T-helper 9 cell (primary cell): ENCODE measurements around the gene FOXF1.

Experiments
- DNase-seq: peaks from one replicate; pipeline ENCODE4 v3.0.0-alpha.2; 2020

FOXF1 gene

DNA sequence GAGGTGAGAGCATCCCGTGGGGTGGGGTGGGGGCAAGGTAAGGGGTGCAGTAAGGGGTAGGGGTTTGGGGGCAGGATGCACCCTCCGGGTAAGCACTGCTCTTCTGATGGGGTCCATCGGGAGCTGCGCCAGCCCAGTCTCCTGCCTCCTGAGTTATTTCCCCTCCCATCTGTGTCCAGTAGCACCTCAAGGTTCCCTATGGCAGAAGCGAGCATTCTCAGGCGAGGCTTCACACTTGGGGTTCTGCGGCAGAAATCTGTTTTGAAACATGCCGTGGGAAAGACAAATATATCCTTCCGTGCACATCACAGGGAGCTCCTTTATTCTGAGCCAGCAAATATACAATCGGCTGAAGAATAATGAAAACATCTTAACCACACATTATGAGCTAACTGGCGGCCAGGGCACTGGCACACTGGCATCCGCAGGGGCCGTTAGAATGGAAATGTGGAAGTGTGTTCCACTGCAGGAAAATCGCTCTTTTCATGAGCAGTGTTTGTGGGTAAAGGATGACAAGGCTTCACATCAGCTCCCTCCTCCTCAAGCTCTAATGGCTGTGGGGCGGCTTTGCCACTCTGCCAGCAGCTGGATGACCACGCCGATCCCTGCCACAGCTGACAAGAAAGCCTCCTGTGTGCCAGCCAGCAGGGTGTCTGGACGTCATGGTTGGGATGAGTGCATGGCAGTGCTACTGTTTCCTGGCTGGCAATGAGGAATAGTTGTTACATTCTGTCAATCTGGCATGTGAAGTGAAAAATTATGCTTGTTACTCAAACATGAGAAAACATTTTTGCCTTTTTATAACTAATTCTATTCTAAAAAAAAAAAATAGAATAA, 24.7 kb downstream of the FOXF1 start:
- DNase-seq, result no peak

DNA sequence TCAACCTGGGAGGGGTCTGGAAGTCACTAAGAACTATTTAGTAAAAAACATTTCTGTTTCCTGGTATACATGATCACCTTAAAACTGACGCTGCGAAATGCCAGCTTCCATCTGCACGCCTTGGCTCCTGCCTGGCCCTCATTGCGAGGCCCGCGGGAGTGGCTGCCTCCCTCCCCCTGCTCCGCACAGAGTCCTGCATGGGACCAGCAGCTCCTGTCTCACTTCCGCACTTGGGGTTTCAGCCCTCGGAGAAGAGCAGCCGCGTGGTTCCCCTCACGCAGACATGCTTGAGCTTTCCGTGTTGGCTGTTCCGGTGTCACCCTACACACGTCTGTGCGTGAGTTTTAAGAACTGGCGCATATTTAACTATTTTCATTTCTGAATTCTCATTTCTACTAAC, 26.3 kb downstream of the FOXF1 start:
- no peak for DNase-seq

DNA sequence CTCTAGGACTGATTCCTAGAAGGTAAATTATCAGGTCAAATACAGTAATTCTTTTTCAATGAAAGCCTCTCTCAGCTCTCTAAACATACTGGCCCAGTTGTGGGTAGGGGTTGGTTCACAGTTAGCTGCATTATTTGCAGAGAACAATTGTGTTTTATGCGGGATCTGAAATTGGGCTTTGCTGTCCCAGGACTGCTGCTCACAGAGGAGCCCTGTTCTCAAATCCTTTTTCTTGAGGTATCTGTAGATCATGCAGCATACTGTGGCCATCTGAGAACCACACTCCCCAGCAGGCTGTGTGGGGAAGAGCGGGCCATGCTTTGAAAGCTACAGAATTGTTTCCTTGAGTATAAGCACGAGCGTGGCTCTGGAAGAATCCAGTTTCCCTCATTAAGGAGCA, 27.2 kb downstream of the FOXF1 start:
- no peak for DNase-seq

DNA sequence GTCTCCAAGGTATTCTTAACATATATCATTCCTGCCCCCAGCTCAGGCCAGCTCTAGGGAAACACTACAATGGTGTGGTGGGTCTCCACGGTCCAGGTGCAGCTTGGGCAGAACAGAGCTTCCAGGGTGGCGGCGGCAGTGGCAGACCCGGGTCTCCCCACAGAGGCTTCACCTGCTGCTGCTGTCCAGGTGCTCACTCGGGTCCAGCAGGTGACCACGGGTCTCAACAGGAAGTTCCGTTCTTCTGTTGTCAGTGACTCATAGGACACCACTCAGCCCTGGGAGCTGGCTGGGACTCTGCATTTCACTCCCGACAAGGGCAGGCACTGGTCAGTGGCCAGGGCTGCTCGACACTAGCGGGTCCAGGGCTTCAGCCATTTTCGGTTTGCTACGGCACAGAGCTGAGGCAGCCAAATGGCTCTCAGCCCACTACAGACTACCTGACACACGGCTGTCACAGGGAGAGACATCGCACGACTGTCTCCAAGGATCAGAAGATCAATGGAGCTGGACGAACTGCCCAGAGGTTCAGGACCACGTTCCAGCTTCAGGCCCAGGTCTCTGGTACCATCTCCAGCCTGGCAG, 28.0 kb downstream of the FOXF1 start:
- no peak for DNase-seq

DNA sequence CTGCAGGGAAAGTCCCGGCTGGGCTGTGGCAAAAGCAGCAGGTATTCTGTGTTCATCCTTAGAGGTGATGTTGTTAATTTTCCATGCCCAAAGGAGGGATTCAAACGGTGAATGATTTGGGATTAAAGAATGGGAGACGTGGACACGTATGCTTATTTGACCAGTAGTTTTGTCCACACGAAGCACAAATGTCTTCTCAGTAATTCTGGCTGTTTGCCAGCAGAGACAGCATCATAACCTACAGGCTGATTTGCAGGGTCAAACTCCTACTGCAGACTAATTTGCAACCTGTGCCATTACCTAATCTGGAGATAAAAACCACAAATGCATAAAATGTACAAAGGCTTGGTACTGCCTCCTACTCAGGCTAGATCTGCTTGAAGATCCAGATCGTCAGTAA, 30.6 kb downstream of the FOXF1 start:
- no peak for DNase-seq

DNA sequence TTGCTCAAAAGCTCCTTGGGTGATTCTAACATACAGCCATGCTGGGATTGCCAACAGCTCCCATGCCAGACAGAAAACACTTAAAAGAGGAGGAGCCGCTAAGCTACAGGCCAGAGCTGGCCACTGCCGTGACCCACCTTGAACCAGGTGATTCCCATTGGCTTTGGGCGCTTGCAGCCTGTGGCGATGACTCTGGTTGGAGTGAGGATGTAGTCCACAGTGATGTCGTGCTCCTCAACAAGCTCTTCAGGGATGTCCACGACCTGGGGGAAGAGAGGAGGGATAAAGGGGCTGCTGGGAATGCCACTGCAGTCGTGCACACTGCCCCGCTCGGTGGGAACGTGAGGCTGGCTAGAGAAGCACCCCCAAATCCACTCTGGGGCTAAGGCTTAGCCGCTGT, 31.2 kb downstream of the FOXF1 start:
- no peak for DNase-seq

DNA sequence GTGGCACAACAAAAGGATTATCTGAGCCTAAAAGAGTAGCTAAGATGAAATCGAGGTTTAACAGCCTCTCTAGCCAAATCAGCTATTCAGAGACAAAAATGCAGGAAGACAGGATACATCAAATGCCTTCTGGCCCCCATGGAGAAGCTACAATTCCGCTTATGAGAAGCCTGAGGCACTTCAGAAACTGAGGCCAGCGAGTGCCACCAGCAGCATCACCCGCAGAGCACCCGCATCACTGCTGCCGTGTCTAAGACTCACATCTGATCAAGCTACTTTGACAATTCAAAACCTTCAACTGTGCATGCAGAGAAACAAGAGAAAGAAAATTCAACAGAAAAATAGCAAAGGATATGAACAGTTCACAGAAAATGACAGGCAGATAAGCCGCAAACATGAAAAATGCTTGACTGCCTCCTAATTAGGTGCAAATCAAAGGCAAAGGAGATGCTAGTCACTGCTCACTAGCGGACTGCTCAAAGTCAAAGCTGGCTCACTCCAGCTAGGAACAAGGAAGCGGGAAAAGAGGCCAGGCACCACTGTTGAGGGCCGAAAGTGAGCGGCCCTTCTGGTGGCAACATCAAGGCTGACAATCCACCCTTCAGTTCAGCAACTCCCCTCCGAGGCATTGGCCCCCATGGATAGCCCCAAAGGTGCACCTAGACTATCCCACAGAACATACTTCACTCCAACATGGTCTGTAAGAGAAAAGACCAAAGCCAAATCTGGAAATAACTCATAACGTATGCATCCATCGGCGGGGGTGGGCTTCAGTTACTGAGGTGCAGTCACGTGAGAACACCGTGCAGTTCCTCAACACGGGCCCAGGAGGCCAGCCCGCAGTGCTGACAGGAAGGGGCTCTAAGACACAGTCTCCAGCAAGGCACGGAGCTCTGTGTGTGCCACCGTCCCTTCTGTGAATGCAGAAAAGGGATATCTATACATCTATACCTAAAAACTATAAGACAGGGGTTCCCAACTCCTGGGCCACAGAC, 32.7 kb downstream of the FOXF1 start:
- DNase-seq, result no peak

DNA sequence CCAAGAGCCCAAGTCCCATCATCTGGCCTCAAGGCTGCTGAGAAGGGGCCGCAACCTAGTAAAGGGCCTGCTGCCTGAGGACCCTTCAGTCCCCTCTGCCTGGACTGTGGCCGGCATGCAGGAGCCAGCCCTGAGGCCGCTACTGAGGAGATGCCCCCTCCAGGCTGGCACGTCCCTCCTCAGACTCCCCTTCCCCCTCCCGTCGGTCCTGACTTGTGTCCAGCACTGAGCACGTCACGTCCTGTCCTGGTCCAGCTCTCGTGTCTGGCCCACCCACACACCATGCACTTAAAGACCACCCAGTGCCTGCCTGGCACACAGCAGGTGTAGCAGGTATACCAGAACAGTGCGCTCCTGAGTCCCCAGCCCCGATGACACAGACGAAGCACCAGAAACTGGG, 35.2 kb downstream of the FOXF1 start:
- DNase-seq, result no peak

DNA sequence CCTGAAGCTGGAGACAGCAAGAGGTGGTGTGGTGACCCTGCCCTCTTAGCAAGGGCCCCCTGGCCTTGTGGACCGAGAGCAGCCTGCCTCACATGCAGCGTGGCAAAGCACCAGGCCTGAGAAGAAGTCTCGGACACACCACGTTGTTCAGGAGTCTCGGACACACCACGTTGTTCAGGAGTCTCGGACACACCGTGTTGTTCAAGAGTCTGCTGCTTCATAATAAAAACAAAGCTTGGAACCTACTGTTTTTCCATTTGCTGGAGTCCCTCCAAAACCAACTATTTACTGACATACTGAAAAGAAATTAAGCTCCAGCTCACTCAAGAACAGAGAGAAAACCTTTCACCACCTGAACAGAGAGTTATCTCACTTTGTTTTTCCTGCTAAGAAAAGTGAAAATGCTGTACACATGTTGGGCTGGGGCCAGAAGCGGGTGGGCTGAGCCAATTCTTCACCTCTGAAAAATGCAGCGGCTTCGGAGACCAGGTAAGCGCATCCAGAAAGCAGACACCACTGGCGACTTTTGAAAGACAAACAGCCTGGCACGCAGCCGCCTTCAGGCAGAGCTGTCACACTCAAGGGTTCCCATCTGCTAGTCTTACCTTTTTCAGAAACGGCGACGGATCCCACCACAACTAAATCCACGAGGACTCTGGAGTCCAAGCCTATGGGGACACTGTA, 35.8 kb downstream of the FOXF1 start:
- no peak for DNase-seq

DNA sequence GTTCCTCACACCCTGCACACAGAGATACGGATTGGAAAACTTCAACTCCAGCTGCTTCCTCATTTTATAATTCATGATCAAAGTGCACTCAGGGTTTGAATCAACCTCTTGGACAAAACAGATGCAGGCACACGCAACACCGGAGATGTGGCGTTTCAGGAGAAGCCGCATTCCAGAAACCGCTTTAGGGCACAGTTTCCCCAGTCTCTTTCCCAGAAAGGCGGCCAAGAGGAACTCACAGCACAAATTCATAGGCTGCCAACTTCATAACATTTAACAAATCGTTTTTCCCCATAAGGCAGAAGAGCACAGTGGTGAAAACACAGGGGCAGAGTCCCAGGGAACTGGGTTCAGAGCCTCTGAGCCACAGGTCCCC, 36.3 kb downstream of the FOXF1 start:
- no peak for DNase-seq

DNA sequence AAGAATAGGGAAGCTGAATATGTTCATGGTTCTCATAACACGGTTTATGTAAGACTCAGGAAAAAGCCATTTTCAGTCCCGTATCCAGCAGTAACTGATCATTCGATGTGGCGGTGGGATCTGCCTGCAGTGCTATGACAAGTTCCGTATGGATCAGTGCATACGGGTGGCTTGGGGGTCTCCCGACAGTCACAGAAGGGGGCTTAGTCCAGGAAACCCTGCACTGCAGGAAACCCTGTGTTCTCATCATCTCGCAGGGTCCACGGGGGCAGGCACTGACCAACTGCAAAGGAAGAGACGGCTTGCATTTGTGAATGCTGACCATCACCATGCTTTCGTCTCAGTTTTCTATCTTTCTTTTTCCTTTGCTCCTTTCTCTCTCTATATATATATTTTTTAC, 37.0 kb downstream of the FOXF1 start:
- DNase-seq, result no peak

DNA sequence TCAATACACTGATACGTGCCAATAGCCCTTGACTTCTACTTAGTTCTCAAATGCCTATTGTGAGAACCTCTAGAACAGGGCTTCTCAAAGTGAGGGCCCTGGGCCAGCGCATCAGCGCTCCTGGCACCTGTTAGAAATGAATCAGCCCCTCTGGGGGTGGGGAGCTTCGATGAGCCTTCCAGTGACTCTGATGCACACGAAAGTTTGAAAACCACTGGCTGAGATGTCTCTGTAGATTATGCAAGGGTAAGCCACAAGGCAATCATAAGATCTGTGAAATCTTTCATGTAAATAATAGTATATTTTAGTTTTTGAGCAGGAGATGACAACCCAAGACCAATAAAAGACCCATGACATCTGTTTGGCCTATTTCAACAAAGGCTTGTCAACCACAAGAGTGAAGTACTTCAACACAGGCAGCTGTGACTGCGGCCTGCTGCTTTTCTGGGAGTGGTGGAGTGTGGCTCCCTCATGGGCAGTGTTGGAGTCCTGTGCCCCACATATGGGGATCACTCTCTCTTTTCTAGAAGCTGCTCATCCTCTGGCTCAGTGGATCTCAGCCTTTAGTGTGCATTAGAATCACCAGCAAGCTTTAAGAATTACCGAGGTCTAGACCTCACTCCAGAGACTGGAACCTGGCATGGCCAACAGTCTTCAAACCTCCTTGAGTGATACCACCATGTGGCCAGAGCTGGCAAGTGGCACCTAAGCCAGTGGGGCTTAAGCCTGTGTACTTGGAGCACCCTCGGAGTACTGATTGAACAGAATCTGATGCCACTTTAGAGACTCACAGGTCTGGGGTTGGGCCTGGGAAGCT, 39.0 kb downstream of the FOXF1 start:
- no peak for DNase-seq

DNA sequence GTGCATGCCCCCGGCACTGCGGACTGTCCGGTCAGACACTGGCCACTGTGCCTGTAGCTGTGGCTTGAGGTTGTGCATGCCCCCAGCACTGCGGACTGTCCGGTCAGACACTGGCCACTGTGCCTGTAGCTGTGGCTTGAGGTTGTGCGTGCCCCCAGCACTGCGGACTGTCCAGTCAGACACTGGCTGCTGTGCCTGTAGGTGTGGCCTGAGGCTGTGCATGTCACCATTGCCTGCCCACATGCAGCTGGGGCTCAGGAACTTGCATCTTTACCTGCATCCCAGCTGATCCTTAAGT, 39.5 kb downstream of the FOXF1 start:
- no peak for DNase-seq

DNA sequence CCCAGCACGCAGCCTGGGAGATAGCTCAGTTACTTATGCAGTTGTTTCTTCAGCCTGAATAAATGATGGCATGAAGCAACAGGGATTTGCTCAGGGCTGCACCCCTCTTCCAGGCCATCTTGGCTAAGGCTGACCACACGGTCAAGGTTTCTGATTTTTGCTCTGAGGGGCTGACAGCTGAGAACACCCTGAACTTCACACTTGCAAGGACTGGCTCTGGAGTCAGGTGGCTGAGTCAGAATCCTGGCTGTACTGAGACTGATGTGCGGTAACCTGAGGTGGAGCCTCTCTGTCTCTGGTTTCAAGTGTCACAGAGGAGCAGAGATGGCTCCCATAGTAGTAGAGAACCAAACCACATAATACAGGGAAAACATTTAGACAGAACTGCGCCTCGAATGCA, 40.0 kb downstream of the FOXF1 start:
- no peak for DNase-seq

DNA sequence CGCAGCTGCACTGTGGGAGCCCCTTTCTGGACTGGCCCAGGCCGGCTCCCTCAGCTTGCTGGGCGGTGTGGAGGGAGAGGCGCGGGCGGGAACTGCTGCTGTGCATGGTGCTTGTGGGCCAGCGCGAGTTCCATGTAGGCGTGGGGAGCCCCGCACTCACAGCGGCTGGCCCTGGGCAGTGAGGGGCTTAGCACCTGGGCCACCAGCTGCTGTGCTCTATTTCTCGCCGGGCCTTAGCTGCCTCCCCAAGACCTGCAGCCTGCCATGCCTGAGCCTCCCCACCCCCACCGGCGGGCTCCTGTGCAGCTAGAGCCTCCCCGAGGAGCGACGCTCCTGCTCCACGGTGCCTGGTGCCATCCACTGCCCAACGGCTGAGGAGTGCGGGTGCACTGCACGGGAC, 43.0 kb downstream of the FOXF1 start:
- no peak for DNase-seq

DNA sequence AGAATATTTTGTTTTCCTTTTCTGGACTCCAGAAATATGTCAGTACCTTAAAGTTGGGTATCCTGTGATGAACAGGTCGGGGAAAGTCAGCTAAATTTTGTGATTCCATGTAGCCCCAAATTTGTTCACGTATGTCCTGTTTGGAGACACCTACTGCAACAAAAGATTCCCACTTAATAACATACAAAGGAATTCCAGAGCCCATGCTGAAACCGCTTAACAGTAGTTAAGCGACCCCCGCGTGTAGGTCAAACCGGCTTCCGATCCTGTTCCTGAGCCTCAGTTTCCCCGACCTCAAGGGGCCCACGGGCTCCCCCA, 44.2 kb downstream of the FOXF1 start:
- no peak for DNase-seq

DNA sequence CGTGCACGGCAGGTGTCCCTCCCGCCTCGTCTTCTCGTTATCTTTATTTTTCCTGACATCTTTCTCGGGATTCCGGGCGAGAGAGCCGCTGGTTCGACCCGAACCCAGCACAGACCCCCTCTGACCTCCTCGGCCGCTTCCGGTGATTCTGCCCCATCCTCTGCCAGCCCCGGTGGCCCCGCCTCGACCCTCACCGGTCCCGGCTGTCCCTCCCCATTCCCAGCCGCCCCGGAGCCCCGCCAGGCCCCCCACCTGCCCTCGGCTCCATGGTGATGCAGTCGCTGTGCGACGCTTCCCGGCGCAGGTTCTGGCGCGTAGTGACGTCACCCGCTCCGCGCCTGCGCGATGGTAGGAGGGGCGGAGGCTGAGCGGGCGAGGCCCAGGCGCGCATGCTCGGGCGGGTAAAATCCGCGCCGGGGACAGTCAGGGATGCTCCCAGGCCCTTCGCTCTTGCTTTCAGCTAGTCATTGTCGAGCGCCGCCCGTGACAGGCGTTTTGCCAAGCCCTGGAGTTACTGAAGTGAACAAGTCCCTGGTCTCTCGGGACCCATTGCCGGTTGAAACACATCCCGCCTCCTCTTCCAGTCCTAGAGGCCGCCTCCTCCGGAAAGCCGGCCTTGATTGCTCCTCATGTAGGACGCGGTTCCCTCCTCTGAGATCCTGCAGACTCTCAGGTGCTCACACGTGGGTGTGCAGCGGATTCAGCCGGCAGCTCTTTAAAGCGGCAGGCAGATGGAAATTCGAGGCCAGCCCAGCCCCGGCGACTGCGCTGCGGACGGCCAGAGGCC, 44.8 kb downstream of the FOXF1 start, which contains the start of gene MTHFSD:
MTHFSD (minus strand) TSS at position 319 of the 787 bp plus-strand sequence; CDS start at position 268, 51 bp downstream.
- peak; percentile 97 for DNase-seq

DNA sequence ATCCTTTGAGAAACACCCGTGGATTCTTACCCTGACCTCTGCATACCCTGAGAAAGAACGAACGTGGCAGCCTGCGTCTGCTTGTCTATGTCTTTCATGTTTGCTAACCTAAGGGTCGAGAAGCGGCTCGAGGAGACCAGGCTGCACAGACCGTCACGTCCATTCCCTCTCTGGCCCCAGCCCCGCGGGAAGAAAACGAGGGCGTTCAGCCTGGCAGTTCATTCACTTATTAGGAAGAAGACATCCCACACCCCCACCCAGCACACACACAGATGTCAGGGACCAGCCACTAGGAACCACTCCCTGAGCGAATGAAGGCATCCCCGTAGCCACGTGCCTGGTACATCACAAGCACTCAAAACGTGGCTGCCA, 45.4 kb downstream of the FOXF1 start:
- DNase-seq, result no peak

DNA sequence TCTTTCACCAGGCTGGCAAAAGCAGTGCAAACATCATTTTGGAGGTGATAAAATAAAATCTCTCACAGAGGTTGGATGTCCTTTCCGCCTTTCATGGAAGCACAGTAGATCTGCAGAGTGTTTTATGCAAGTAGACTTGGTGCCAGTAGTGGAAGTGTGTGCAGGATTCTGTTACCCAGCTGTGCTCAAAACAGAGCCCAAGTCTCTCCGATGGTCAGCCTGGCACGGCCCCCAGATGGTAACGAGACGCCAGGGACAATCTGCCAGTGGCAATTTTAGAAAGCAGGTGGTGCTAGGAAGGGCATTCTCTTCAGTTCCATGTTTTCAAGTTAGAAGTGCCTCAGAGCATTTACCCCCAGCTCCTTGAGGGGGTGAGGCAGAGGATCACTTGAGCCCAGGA, 46.2 kb downstream of the FOXF1 start:
- no peak for DNase-seq

DNA sequence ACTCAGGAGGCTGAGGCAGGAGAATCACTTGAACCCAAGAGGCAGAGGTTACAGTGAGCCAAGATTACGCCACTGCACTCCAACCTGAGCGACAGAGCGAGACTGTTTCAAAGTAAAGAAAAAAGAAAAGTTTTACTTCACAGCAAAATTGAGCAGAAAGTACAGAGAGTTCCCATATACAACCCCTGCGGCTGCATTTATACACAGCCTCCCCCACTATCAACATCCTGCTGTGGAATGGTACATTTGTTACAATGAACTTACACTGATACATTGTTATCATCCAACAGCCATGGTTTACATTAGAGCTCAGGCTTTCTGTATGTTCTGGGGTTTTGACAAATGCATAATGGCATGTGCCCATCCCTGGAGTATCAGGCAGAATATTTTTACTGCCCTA, 47.3 kb downstream of the FOXF1 start:
- DNase-seq, result no peak

DNA sequence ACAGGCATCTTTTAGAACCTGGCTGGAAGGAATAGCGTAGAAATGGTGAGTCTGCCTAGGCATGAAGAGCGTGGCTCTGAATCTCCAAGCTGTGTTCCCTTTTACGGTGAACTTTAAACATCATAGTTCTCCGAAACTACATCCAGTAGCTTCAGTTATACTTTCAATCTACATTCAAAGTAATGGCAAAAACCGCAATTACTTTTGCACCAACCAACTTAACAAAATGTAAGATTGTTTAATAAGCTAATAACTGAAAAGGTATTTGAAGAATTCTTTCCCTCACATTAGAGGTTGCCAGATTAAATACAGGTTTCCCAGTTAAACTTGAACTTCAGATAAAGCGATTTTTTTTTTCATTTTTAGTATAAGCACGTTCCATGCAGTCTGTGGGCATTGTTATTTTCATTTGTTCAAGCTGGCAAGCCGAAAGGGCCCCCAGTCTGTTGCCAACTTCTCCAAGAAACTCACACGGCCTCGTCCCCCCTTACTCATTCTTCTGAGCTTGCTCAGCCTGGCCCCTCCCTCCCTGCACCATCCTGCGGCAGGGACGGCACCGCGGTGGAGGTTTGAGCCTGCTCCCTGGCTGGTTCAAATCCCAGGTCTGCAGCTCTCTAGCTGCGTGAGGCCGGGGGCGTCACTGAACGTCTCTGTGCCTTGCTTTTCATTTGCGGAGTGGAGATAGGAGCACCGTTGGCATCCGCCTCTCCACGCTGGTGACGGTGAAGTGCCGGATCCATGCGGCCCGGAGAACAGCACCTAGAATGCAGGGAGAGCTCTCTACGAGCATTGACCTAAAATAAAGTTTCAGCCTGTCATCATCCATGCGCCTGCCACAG, 48.2 kb downstream of the FOXF1 start:
- DNase-seq, result no peak
